Dedifferentiated amniotic fluid mesenchymal stem cell (primary cell): ENCODE measurements around the gene TMEM129.

Source experiments
- DNase-seq: peaks from one replicate; pipeline ENCODE4 v3.0.0-alpha.2; 2016; ENCODE audit errors: extremely low spot score

Gene TMEM129

DNA sequence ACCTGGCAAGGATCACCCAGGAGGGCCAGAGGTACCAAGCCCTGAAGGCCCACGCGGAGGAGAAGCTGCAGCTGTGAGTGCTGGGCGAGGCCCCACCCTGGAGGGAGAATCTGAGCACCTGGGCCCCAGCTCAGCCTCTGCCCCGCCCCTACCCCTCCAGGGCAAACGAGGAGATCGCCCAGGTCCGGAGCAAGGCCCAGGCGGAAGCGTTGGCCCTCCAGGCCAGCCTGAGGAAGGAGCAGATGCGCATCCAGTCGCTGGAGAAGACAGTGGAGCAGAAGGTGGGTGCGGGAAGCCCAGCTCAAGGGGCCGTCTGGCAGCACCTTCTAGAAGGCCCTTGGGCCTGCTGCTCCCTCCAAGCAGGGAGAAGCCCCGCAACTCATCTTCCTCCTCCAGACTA, 23.4 kb upstream of the TMEM129 start:
- DNase-seq, result no peak

DNA sequence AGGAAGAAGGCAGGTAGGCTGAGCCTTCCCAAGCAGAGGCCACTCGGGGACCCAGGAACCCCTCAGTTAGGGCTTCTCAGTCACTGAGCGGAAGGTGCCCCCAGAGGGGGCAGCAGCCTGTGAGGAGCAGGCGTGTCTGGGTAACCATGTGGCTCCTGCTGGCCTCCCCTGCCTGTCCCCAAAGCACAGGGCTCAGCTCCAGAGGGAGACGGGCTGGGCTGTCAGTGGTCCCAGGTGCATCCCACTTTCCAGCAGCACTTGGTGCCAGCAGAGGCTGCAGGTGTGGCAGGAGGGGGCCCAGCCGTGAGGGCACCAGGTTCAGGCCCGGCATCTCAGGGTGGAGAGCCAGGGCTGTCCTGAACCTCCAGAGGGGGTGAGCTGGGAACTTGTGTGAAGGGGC, 22.9 kb upstream of the TMEM129 start:
- DNase-seq, result no peak

DNA sequence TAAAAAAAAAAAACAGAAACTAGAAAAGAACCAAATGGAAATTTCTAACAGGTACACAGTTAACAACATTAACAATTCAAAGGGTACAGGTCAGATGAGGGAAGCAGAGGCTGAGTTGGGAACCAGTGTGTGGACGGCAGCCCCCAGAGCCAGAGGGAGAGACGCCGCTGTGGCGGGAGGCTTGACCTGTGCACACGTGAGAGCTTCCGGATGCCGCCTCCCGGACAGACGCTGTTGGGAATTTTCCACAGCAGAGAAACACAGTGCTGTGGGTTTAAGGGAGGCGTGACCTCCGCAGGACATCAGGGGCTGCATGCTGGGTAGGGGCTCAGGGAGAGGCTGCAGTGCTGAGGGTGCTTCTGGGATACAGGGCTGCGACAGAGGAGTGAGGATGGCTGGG, 22.4 kb upstream of the TMEM129 start:
- DNase-seq, result no peak

DNA sequence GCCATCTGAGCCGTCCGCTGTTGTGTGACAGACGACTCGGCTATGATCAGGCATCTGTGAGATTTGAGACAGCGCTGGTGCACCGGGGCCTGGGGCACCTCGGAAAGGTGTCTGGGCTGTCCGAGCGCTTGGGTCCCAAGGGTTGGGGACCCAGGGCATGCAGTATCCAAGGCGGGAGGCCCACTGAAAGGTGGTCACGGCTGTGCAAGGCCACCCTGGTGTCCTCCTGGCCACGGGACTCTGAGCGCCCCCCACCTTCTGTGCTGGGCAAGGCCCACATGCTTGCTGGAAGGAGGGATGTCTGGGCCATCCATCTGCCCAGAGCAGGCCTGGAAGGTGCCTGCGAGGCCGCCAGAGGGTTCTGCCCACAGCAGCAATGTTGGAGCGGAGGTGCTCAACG, 20.1 kb upstream of the TMEM129 start:
- no peak for DNase-seq

DNA sequence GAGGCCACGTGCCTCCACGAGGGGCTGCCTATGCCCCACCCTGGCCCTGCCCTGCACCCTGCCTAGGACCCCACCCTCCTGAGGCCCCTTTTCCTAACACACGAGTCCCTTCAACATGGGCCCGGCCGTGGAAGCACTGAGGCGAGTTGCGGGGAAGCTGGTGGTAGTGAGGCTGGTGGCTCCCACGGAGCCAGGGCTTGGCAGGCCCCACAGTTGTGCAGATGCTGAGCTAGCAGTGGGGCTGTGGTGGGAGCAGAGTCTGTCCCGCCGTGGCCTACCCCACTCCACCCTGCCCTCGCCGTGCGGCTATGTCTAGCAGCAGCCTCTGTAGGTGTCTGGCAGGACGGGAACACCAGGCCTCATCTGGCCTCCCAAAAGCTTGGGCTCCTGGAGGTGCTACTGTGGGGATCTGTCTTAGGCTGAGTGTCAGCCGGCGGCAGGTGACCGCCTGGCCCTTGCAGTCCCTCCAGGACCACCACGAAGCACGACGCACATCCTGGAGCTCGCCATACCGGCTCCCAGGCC, 19.0 kb upstream of the TMEM129 start:
- DNase-seq, result no peak

DNA sequence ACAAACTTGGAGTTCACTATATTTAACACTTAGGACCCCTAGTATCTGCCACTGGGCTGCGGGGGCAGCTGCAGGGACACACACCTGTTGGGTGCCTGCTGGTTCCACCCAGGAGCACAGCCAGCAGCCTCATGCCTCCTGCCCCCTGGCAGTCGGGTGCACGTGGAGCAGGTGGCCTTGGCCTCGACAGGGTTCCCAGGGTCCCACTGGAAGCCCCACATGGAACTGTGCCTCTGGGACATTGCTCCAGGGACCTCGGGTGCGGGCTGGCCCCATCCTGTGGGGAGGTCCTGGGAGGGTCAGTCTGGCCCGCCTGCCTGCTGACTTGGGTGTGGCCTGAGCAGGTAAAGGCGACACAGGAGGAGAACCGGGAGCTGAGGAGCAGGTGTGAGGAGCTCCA, 18.2 kb upstream of the TMEM129 start:
- DNase-seq, result no peak

DNA sequence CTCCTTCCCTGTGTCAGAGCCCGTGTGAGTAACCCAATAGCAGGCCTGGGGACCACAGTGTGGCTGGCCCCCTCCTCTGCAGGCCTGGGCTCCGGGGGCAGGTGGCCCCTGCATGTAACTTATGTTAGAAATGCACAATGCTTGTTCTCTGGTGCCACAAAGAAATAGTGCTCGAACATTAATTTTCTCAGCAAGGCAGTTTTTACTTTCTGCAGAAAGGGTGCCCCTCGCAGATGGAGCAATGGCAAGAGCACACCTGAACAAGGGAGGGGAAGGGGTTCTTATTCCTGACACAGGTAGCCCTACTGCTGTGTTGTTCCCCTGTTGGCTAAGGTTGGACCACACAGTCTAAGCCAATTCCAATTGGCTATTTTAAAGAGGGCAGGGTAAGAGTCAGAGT, 17.3 kb upstream of the TMEM129 start:
- no peak for DNase-seq

DNA sequence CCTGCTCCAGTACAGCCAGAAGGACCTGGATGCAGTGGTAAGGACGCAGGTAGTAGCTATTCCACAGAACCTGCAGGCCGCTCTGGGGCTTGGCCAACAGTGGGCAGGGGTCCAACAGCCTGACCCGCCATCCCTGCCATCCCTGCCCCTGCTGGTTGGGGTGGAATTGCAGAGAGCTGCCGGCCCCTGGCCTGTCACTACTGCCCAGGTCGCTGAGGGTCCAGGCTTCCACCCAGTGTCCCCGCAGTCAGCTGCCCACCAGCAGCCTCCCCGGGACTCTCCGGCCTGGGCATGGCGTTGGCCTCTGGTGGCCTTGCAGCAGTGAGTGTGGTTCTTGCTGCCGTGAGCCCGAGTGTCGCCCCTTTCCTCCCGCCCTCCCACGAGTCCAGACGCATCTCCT, 16.5 kb upstream of the TMEM129 start:
- DNase-seq, result no peak

DNA sequence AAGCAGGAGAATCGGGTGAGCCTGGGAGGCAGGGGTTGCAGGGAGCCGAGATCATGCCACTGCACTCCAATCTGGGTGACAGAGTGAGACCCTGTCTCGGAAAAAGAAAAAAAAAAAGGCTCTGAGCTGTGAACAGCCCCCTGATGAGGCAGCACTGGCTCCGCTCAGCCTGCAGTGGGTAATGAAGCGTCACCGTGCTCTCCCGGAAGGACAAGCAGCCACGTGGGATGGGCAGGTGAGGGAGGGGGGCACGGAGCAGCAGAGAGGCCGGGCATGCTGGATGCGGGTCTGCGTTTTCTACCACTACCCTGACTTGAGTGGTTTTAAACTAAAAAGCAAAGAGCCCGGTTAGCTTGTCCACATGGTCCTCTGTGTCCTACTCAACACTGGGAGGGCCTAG, 15.7 kb upstream of the TMEM129 start:
- DNase-seq, result no peak

DNA sequence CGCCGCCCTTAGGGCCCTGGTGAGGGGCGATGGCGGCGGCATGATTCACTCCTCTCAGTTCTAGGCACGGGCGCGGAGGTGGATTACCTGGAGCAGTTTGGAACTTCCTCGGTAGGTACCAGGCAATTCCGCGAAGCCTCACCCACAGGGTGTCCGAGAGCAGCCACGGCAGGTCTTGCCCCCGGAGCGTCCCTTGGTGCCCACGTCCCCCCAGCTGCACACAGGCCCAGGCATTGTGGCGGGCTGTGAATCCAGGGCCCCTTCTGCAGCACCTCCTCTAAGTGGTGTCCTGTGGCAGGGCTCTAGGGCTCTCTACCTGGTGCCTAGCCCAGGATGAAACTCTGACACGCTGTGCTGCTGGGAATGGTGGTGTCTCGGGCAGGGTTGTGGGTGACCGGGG, 14.1 kb upstream of the TMEM129 start:
- no peak for DNase-seq

DNA sequence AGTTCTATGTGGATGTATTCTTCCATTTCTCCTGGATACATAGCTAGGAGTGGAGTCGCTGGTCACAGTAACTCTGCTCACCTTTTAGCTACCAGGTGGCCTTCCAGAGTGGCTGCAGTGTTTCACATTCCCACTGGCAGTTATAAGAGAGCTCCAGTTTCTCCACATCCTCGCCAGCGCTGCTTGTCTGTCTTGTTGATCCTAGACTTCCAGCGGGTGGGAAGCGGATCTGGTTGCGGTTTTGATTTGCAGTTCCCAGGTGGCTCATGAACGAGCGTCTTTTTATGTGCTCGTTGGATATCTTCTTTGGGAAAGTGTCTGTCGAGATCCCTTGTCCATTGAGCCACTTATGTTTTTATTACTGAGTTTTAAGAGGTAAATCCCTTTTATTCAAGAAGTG, 11.8 kb upstream of the TMEM129 start:
- no peak for DNase-seq

DNA sequence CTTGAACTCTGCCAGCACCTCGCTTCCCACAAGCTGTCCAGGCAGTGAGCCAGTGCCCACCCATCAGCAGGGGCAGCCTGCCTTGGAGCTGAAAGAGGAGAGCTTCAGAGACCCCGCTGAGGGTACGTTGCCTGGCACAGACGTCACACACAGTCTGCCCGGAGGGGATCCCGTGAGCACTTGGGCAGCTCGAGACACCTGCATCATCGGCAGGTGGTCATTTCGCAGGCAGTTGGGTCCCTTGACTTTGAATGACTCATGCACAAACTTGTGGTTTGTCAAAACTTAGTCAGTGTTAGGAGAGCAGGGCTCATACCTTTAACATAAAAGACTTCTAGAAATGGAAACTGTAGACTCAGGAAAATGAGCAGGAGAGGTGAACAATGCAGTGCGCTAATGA, 10.1 kb upstream of the TMEM129 start:
- DNase-seq, result no peak

DNA sequence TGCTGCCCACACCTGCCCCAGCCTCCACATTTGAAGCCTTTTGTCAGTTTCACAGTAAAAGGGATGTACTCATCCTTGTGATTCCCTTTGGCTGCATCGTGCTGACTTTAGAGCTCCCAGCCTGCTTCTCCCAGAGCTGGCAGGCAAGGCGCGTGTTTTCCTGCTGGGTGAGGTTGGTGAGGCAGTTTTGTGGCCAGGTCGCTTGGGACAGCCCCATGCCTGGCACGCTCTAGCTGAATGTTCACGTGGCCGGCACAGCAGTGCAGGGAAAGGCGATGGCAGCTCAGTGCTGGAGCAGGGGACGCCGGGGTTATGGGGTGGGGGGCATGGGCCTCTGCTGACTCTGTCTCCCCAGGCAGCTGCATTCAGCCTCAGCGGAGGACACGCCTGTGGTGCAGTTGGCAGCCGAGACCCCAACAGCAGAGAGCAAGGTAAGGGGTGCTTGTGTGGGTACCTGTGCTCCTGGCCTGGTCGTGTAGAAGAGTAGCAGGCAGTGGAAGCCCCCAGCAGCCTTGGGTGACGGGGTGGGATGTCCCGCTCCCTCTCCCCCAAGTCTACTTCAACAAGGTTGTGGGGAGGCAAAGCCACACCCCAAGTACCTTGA, 9.5 kb upstream of the TMEM129 start:
- no peak for DNase-seq

DNA sequence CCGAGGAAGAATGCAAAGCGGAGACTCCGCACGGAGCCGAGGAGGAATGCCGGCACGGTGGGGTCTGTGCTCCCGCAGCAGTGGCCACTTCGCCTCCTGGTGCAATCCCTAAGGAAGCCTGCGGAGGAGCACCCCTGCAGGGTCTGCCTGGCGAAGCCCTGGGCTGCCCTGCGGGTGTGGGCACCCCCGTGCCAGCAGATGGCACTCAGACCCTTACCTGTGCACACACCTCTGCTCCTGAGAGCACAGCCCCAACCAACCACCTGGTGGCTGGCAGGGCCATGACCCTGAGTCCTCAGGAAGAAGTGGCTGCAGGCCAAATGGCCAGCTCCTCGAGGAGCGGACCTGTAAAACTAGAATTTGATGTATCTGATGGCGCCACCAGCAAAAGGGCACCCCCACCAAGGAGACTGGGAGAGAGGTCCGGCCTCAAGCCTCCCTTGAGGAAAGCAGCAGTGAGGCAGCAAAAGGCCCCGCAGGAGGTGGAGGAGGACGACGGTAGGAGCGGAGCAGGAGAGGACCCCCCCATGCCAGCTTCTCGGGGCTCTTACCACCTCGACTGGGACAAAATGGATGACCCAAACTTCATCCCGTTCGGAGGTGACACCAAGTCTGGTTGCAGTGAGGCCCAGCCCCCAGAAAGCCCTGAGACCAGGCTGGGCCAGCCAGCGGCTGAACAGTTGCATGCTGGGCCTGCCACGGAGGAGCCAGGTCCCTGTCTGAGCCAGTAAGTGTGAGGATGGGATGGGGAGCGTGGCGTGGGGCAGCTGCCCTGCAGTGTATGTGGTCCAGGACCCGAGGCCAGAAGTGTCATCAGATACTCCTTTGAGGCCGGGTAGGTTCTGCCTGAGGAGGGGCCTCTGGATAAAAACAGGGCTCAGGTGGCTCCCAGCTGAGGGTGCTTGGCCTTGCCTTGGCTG, 7.2 kb upstream of the TMEM129 start:
- no peak for DNase-seq

DNA sequence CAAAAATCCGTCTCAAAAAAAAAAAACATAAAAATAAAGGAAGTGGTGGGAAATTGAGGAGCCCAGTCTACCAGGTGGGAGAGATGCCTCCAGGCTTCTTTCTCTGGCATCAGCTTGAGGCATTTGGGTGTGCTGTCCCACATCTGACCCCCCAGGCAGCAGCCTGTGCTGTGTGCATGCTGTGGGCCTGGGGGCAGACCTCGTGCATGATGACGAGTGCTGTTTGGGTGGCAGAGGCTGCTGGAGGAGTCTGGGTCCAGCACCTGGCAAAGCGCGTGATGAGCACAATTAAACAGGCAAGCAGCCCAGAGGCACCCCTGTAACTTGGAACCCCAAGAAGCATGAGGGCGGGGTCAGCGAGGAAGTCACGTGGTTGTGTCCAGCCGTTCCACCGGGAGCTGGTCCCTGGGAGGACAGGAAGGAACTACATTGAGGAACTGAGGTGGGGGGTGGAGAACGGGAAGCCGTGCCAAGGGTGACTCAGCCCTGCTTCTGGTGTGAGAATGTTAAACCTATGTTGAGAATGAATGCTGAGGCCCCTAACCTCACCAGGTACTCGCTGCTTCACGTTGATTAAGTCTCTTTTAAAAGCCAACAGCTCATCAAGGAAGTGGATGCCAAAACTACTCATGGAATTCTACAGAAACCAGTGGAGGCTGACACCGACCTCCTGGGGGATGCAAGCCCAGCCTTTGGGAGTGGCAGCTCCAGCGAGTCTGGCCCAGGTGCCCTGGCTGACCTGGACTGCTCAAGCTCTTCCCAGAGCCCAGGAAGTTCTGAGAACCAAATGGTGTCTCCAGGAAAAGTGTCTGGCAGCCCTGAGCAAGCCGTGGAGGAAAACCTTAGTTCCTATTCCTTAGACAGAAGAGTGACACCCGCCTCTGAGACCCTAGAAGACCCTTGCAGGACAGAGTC, 6.3 kb upstream of the TMEM129 start:
- DNase-seq, result no peak

DNA sequence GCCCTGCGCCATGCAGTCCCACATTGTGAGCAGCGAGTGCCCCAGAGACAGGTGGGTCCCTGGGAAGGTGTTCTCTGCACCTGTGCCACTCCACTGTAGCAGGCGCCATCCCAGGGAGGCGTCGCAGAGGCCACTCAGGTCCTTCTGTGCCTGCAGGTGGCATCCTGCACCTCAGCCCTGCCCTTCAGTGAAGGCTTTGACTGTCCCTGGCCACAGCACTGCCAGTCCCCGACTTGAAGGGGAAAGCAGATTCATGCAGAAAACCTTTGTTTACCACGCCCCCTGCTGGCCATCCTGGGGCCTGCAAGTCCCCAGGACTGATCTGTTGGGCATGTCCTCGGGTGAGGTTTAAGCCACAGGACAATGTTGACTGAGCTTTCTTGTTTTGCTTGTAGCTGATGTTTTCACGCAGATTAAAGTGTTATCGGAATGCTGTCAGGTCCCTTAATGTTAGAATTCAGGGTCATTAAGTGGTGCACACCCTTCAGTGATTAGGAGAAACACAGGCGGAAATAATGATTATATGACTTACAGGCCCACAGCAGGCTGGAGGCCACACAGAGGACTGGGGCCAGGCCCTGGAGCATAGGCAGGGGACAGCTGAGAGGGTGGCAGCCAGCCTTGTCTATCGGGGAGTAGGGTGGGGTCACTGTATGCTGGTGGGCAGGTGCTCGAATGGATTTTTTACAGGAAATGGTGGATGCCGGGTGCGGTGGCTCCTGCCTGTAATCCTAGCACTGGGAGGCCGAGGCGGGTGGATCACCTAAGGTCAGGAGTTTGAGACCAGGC, 5.2 kb upstream of the TMEM129 start:
- DNase-seq, result peak; percentile 67

DNA sequence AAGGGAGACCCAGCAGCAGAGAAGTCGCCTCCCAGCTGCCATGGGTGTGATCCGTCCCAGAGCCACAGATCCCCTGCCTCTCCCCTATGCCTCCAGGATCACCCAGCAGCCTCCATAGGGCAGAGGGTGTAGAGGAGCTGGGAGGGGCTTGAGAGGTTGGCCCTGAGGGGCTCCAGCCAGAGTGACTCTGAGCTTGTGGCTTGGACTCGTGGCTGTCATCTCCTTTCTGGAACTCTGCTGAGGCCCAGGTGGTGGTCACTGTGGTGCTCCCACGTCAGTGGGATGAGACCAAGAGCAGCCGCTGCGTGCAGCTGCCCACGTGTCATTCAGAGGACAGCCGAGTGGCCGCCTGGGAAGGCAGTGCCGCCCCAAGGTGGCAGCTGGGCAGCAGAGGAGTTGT, 4.4 kb upstream of the TMEM129 start:
- no peak for DNase-seq

DNA sequence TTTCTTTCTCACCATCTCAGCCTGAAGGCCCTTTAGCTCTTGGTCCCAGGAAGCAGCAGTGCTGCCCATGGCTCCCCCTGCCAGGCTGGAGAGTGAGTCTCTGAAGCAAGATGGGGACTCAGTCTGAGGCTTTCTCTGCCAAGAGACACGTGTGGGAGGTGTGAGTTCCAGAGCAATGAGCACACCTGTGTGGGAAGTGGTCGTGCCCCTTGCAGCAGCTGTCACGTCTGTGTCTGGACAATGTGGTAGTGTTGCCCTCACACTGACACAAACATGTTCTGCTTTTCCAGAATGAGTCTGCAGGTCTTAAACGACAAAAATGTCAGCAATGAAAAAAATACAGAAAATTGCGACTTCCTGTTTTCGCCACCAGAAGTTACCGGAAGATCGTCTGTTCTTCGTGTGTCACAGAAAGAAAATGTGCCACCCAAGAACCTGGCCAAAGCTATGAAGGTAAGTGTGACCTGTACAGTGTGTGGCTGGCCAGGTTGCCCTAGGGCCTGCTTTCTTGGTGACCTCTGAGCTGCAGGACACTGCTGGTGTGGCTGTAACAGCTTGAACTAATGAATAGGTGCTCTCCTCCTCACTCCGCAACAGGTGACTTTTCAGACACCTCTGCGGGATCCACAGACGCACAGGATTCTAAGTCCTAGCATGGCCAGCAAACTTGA, 2.1 kb upstream of the TMEM129 start:
- DNase-seq, result no peak

DNA sequence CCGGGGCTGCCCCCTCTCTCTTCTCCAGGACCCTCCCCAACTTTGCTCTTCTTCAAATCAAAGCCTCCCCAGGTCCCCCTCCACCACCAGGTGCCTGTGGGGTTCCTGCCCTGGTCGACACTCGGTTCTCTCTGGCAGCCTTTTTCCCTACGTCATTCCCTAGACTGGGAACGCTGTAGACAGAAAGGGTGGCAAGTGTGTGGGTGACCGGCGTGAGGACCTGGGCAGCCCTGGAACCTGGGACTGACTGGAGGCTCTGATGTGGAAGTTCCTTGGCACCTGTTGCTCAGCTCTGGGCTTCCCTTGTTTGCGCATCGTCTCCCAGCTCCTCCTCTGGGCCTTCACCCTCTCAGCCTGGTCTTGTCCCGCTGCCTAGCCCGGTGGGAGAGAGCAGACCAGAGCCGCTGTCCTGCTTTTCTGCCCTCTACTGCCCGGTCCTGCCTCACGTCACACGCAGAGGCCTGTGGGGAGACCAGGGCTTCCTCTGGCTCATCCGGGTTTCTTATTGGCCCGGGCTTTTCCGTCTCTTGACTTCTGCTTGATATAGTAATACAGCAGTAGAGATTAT, 1.5 kb upstream of the TMEM129 start:
- DNase-seq, result no peak
